Measurements from ENCODE around the gene PAK2. TPM values are rescaled to one million over a fixed set of nuclear protein-coding genes. Genes with fewer than 3 reads are reported as not detected.
"Not testable (repeated sequence)": the region's sequence is repeated elsewhere in the genome, so short reads cannot be mapped to it uniquely, and the experiment has no call there.

Gene PAK2
- total and polyA plus RNA-seq, 4 donors, result 14.2 to 59.5 (median 37.2) TPM

- no peaks in the 10 kb centered on the region for H3K4me1 ChIP-seq (ENCODE audit: control insufficient read depth in 1 of 2, insufficient read depth in 2 of 2, low read length in 2 of 2)
- ATAC-seq (ENCODE audit: low FRiP score) (no peak), DNase-seq (no peak)
- H3K27me3 ChIP-seq (ENCODE audit: control insufficient read depth in 1 of 2, insufficient read depth in 2 of 2, low read length in 1 of 2), result no peaks in the 10 kb centered on the region
- H3K9me3 ChIP-seq (ENCODE audit: control insufficient read depth, low read length), result no peaks in the 10 kb centered on the region
- no peak overlapping the region for H3K27ac ChIP-seq (ENCODE audit: low read depth in 1 of 2, low read length in 2 of 2)
- 70% methylated on average over 17 of the region's 17 CpGs for WGBS, 2 donors
- intact Hi-C loops (cut with DNase I), result no loop called here
- no peaks in the 10 kb centered on the region for H3K36me3 ChIP-seq (ENCODE audit: control insufficient read depth in 1 of 2, insufficient read depth in 2 of 2, low read length in 1 of 2)
- no peak overlapping the region for H3K4me3 ChIP-seq (ENCODE audit: low read length in 2 of 2)
Observed at GRCh38 chr3:196842567-196843434, 103.1 kb downstream of the PAK2 start.

- no peaks in the 10 kb centered on the region for H3K4me1 ChIP-seq (ENCODE audit: control insufficient read depth in 1 of 2, insufficient read depth in 2 of 2, low read length in 2 of 2)
- no peak overlapping the region for H3K27ac ChIP-seq (ENCODE audit: low read depth in 1 of 2, low read length in 2 of 2)
- 76 to 79% methylated on average over 9 of the region's 9 CpGs for WGBS, 2 donors
- intact Hi-C loops (cut with DNase I), result no loop called here
- no peak overlapping the region for H3K4me3 ChIP-seq (ENCODE audit: low read length in 2 of 2)
- no peak for DNase-seq
- H3K9me3 ChIP-seq (ENCODE audit: control insufficient read depth, low read length), result no peaks in the 10 kb centered on the region
- H3K36me3 ChIP-seq (ENCODE audit: control insufficient read depth in 1 of 2, insufficient read depth in 2 of 2, low read length in 1 of 2), result no peaks in the 10 kb centered on the region
- no peak for ATAC-seq (ENCODE audit: low FRiP score)
- no peaks in the 10 kb centered on the region for H3K27me3 ChIP-seq (ENCODE audit: control insufficient read depth in 1 of 2, insufficient read depth in 2 of 2, low read length in 1 of 2)
Observed at GRCh38 chr3:196843435-196844110, 103.9 kb downstream of the PAK2 start.

DNA sequence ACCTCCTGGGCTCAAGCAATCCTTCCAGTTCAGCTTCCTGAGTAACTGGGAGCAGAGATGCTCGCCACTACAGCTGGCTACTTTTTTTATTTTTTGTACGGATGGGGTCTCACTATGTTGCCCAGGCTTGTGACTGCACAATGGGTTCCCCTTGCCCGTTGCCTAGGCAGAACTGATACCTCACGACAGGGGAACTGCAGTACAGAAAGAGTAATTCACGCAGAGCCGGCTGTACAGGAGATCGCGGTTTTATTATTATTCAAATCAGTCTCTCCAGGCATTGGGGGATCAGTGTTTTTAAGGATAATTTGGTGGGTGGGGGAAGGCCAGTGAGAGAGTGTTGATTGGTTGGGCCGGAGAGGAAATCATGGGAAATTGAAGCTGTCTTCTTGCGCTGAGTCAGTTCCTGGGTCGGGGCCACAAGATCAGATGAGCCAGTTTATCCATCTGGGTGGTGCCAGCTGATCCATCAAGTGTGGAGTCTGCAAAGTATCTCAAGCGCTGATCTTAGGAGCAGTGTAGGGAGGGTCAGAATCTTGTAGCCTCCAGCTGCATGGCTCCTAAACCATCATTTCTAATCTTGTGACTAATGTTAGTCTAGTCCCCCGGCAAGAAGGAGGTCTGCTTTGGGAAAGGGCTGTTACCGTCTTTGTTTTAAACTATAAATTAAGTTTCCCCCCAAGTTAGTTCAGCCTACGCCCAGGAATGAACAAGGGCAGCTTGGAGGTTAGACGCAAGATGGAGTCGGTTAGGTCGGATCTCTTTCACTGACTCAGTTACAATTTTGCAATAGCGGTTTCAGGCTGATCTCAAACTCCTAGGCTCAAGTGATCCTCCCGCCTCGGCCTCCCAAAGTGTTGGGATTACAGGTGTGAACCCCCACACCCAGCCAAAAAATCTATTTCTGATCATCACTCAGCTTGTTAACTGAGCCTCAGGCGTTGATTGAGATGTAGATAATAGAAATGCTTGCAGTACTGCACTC lies 104.9 kb downstream of the PAK2 start:
- not testable (repeated sequence) for ATAC-seq (ENCODE audit: low FRiP score)

DNA sequence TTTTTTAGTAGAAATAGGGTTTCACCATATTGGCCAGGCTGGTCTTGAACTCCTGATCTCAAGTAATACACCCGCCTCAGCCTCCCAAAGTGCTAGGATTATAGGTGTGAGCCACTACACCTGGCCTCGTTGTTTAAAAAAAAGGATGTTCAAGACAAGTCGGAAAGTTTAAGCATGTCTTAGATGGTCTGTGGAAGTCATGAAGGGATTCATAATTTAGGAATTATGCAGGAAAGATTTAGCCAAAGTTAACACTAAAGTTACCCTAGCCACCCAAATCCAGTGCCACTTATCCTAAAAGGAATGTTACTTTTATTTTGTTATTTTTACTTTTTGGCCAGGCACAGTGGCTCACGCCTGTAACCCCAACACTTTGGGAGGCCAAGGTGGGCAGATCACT lies 108.7 kb downstream of the PAK2 start:
- ATAC-seq (ENCODE audit: low FRiP score); DNase-seq; H3K4me1 ChIP-seq (ENCODE audit: control insufficient read depth in 1 of 2, insufficient read depth in 2 of 2, low read length in 2 of 2); H3K27me3 ChIP-seq (ENCODE audit: control insufficient read depth in 1 of 2, insufficient read depth in 2 of 2, low read length in 1 of 2); H3K9me3 ChIP-seq (ENCODE audit: control insufficient read depth, low read length); H3K27ac ChIP-seq (ENCODE audit: low read depth in 1 of 2, low read length in 2 of 2); H3K4me3 ChIP-seq (ENCODE audit: low read length in 2 of 2); H3K36me3 ChIP-seq (ENCODE audit: control insufficient read depth in 1 of 2, insufficient read depth in 2 of 2, low read length in 1 of 2); intact Hi-C loops (cut with DNase I): not testable (repeated sequence)
- WGBS, 2 donors, result 83 to 85% methylated on average over 4 of the region's 4 CpGs

More for the DNA sequence above, 104.9 kb downstream of the PAK2 start:
- DNase-seq; H3K36me3 ChIP-seq (ENCODE audit: control insufficient read depth in 1 of 2, insufficient read depth in 2 of 2, low read length in 1 of 2); H3K27ac ChIP-seq (ENCODE audit: low read depth in 1 of 2, low read length in 2 of 2); H3K9me3 ChIP-seq (ENCODE audit: control insufficient read depth, low read length); intact Hi-C loops (cut with DNase I); H3K27me3 ChIP-seq (ENCODE audit: control insufficient read depth in 1 of 2, insufficient read depth in 2 of 2, low read length in 1 of 2); H3K4me1 ChIP-seq (ENCODE audit: control insufficient read depth in 1 of 2, insufficient read depth in 2 of 2, low read length in 2 of 2); H3K4me3 ChIP-seq (ENCODE audit: low read length in 2 of 2): not testable (repeated sequence)
- WGBS, 2 donors, result 86 to 87% methylated on average over 20 of the region's 22 CpGs

DNA sequence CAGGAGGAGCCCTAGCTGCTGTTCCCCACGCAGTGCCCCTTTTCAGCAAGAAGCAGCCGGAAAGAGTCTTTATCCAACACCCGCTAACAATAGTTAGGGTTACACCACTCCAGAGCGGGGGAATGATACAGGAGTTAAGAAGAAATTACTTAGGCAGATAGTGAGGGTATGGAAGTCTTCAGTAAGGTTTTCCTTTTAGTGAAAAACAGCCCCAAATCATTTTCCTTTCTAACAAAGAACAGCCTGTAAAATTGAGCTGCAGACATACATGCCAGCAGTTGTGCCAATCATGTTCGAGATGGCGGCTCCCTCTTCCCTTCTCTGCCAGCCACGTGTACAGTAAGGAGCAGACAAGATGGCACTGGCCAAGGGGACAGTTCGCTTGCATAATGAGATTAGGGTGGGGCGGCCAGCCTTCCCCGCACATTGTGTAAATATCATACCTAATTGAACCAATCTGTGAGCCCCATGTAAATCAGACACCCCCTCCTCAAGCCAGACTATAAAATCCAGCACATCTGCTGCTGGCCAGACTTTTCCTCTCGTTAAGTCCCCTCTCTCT lies 109.6 kb downstream of the PAK2 start:
- no peak overlapping the region for H3K4me3 ChIP-seq (ENCODE audit: low read length in 2 of 2)
- ATAC-seq (ENCODE audit: low FRiP score), result no peak
- no peaks in the 10 kb centered on the region for H3K4me1 ChIP-seq (ENCODE audit: control insufficient read depth in 1 of 2, insufficient read depth in 2 of 2, low read length in 2 of 2)
- 75 to 82% methylated on average over 11 of the region's 11 CpGs for WGBS, 2 donors
- DNase-seq, result no peak
- no peaks in the 10 kb centered on the region for H3K9me3 ChIP-seq (ENCODE audit: control insufficient read depth, low read length)
- no peak overlapping the region for H3K27ac ChIP-seq (ENCODE audit: low read depth in 1 of 2, low read length in 2 of 2)
- intact Hi-C loops (cut with DNase I), result no loop called here
- no peaks in the 10 kb centered on the region for H3K36me3 ChIP-seq (ENCODE audit: control insufficient read depth in 1 of 2, insufficient read depth in 2 of 2, low read length in 1 of 2)
- no peaks in the 10 kb centered on the region for H3K27me3 ChIP-seq (ENCODE audit: control insufficient read depth in 1 of 2, insufficient read depth in 2 of 2, low read length in 1 of 2)

GRCh38 chr3:196863000-196863399 lies 123.3 kb downstream of the PAK2 start:
- H3K27ac ChIP-seq (ENCODE audit: low read depth in 1 of 2, low read length in 2 of 2); H3K36me3 ChIP-seq (ENCODE audit: control insufficient read depth in 1 of 2, insufficient read depth in 2 of 2, low read length in 1 of 2); intact Hi-C loops (cut with DNase I); H3K4me3 ChIP-seq (ENCODE audit: low read length in 2 of 2); DNase-seq; H3K9me3 ChIP-seq (ENCODE audit: control insufficient read depth, low read length); H3K27me3 ChIP-seq (ENCODE audit: control insufficient read depth in 1 of 2, insufficient read depth in 2 of 2, low read length in 1 of 2); H3K4me1 ChIP-seq (ENCODE audit: control insufficient read depth in 1 of 2, insufficient read depth in 2 of 2, low read length in 2 of 2); ATAC-seq (ENCODE audit: low FRiP score): not testable (repeated sequence)
- 94 to 95% methylated on average over 8 of the region's 8 CpGs for WGBS, 2 donors

GRCh38 chr3:196867155-196867506 lies 127.5 kb downstream of the PAK2 start:
- Histone ChIP-seq H3K27me3 (ENCODE audit: control insufficient read depth in 1 of 2, insufficient read depth in 2 of 2, low read length in 1 of 2) (no peaks in the 10 kb centered on the region), H3K27ac (ENCODE audit: low read depth in 1 of 2, low read length in 2 of 2) (peak overlapping the region; percentile 23 to 89), H3K4me1 (ENCODE audit: control insufficient read depth in 1 of 2, insufficient read depth in 2 of 2, low read length in 2 of 2) (no peaks in the 10 kb centered on the region), H3K9me3 (ENCODE audit: control insufficient read depth, low read length) (no peaks in the 10 kb centered on the region), H3K36me3 (ENCODE audit: control insufficient read depth in 1 of 2, insufficient read depth in 2 of 2, low read length in 1 of 2) (no peaks in the 10 kb centered on the region), H3K4me3 (ENCODE audit: low read length in 2 of 2) (peak overlapping the region; percentile 17 to 75)
- 37 to 44% methylated on average over 6 of the region's 6 CpGs for WGBS, 2 donors
- ATAC-seq (ENCODE audit: low FRiP score) (peak; percentile 3), DNase-seq (no peak)
- intact Hi-C loops (cut with DNase I), result loop anchor here in 1 of 2 donors (5.0 kb wide), 1 partner anchor 75 kb away; the partner anchor contains the start of gene NCBP2
